Muscle layer of duodenum (tissue), 2 donors: ENCODE results near the gene NANP.

Experiments used
- H3K27ac ChIP-seq: one replicate; pipeline ENCODE4 v1.7.0; 2013; ENCODE audit warnings: mild to moderate bottlenecking, low read length
- H3K27me3 ChIP-seq: one replicate; pipeline ENCODE4 v1.7.0; 2013; ENCODE audit warnings: low read depth, mild to moderate bottlenecking, control low read depth, low read length
- H3K36me3 ChIP-seq, 2 donors: one replicate each; pipeline ENCODE4 v1.7.0; 2013; ENCODE audit warnings: low read length in 2 of 2, control low read depth in 1 of 2, mild to moderate bottlenecking in 1 of 2; ENCODE audit not compliant: insufficient read depth in 2 of 2, control insufficient read depth in 1 of 2
- H3K4me1 ChIP-seq, 2 donors: one replicate each; pipeline ENCODE4 v1.7.0; 2013; ENCODE audit warnings: low read length in 2 of 2, mild to moderate bottlenecking in 2 of 2, control low read depth in 1 of 2, moderate library complexity in 1 of 2; ENCODE audit not compliant: insufficient read depth in 2 of 2, control insufficient read depth in 1 of 2
- H3K4me3 ChIP-seq, 2 donors: one replicate each; pipeline ENCODE4 v1.7.0; 2013; ENCODE audit warnings: low read length in 2 of 2, low read depth in 1 of 2, mild to moderate bottlenecking in 1 of 2
- H3K9me3 ChIP-seq, 2 donors: one replicate each; pipeline ENCODE4 v1.7.0; 2013; ENCODE audit warnings: low read length in 2 of 2, control low read depth in 1 of 2, mild to moderate bottlenecking in 1 of 2; ENCODE audit not compliant: control insufficient read depth in 1 of 2
- donor health status: healthy.

NANP gene

GRCh38 chr20:25565578-25566157 is 58.1 kb downstream of the NANP start:
- H3K4me1 ChIP-seq = no peaks in the 10 kb centered on the region
- H3K27me3 ChIP-seq = no peaks in the 10 kb centered on the region
- H3K36me3 ChIP-seq = no peaks in the 10 kb centered on the region
- H3K9me3 ChIP-seq = no peaks in the 10 kb centered on the region
- no peak overlapping the region for H3K27ac ChIP-seq
- no peak overlapping the region for H3K4me3 ChIP-seq

DNA sequence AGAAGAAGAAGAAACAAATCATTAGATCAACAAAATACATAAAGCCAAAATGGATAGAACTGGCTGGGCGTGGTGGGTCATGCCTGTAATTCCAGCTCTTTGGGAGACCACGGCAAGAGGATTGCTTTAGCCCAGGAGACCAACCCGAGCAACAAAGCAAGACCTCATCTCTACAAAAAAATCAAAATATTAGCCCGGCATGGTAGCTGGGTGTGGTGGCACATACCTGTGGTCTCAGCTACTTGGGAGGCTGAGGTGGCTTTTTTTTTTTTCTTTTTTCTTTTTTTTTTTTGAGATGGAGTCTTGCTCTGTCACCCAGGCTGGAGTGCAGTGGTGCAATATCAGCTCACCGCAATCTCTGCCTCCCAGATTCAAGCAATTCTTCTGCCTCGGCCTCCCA is 59.9 kb downstream of the NANP start:
- Histone ChIP-seq H3K4me3 (no peak overlapping the region), H3K27ac (no peak overlapping the region), H3K4me1 (no peaks in the 10 kb centered on the region), H3K27me3 (no peaks in the 10 kb centered on the region), H3K36me3 (no peaks in the 10 kb centered on the region), H3K9me3 (no peaks in the 10 kb centered on the region)

DNA sequence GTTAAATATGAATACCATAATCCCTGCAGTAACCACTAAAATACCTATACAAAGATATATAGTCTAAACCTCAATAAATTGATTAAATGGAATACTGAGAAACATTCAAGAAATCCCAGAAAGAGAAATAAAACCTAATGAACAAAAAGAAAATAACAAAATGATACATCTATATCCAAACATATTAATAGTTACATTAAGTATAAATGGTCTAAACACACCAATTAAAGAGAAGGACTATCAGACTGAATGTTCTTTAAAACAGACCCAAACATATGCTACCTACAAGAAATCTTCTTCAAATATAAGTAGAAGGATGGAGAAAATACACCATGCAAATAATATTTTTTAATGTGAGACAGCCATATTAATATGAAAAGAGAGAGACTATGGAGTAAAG is 60.5 kb downstream of the NANP start:
- Histone ChIP-seq H3K27me3 (no peaks in the 10 kb centered on the region), H3K4me3 (no peak overlapping the region), H3K9me3 (no peaks in the 10 kb centered on the region), H3K4me1 (no peaks in the 10 kb centered on the region), H3K27ac (no peak overlapping the region), H3K36me3 (no peaks in the 10 kb centered on the region)
